Effector CD4-positive, alpha-beta T cell (primary cell): ENCODE data around the gene UBE2B.

Experiments
- DNase-seq: peaks from one replicate; pipeline ENCODE4 v3.0.0-alpha.2; 2020

Gene UBE2B

DNA sequence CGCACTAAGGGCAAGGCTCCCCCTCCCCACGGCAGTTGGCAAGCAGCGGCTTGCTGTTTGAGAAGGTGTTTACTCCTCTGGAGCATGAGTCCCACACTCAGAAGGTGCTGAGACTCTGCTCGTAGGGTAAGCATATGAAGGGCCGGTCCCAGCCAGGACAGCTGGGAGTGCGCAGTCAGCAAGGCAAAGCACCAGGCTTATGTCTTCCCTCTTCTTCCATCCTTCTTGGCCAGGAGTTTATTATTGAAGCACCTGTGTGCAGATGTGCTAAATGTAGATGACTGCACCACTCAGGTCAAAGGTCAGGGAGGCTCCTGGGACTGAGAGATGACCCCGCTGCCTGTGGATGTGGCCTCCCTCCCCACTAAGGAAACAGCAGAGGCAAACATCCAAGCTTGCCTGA lies 67.4 kb downstream of the UBE2B start:
- DNase-seq = no peak

DNA sequence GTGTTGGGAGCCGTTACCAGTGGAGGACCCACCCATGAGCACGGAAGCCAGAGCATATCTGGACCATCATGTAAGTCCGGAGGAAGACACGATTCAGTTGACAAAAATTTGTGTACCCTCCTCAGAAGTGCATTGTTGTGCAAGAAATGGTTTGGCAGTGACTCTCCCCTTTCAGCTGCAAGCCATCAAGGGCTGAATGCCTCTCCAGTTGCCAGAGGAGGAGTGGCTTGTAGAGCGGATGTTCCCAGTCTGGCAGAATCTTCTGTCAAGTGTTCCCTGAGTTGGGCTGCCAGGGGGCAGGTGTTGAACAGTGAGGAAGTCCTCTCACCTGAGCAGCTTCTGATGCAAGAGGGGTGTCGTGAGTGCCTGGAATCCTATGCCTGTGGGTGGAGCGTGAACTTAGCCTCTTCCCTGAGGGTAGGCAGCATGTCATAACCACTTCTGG lies 67.9 kb downstream of the UBE2B start:
- no peak for DNase-seq

DNA sequence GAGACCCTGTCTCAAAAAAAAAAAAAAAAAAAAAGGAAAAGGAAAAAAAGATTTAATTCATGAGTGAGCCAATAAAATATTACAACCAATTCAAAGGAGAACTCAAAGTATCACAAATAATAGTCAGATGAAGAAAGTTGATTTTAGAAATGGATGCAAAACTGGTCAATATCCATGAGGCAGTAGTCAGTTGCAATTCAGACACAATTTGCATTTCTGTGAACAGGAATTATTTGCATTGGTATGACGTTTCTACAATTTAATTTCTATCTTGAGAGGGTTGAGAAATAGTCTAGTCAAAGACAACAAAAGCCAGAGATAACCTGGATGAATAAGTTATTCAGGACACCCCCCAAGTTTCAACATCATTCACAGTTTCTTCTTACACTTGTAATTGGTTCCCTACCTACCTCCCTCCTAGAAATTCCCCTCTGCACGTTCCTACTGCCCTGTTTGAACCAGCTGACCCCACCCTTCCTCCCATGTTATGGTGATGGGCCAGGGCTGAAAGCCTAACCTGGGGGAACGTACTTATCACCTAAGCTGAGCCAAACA lies 68.9 kb downstream of the UBE2B start:
- DNase-seq = no peak
